GM12865 (cell line): Measurements from ENCODE around the gene GNA14.

ENCODE experiments used
- DNase-seq: peaks from one replicate; pipeline ENCODE4 v3.0.0; 2010; ENCODE audit warnings: low read depth
- H3K4me3 ChIP-seq: 2 replicates; pipeline ENCODE4 v1.5.1; 2011; ENCODE audit warnings: mild to moderate bottlenecking, low read depth, low read length, control low read depth
- CTCF ChIP-seq: IDR thresholded peaks from 2 replicates; pipeline ENCODE4 v1.5.1; 2011; ENCODE audit warnings: low read length, control low read depth, low read depth, inconsistent platforms; ENCODE audit not compliant: insufficient read depth; ENCODE audit errors: missing control alignments

Gene GNA14

DNA sequence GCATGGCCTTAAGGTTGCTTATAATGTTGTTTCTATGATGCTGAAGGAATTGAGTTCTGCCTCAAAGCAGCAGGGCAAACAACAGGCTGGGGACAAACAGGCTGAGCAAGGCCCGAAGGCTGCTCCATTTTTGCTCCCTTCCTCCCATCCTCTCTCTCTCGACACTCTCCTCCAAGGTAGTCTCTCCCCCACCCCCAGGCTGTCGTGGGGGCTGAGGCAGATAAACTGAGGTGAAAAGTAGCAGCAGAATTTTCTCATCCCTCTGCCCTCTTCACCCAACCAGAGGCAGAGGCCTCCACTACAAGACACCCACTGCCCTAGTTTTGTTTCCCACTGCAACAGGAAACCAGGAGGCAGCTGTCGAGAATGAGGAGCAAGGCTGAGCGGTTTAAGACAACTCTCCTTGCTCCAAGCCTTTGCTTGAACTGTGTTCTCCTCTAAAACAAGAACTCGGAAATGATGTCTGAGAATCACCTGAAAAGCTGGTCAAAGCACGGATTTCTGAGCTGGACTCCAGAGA is 13.5 kb upstream of the GNA14 start:
- no peak overlapping the region for H3K4me3 ChIP-seq
- no peak for DNase-seq
- no peak for TF ChIP-seq CTCF

DNA sequence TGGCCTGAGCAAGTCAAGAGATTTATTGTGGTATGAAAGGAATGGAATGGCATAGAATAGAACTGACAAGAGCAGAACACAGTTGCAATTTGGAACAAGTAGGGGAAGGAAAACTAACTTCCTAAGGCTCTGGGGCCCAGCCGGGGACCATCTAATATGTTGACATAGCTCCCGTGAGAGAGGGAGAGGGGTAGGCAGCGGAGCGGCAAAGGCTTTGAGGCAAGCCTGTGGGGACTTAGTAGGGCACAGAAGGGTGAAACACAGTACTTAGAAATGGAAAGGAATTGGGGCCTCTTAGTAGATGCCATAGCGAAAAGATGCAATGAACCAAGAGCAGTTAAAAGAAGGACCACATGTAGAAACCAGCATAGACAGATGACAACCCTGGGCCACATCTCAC is 11.8 kb upstream of the GNA14 start:
- H3K4me3 ChIP-seq: no peak overlapping the region
- DNase-seq: no peak
- no peak for TF ChIP-seq CTCF

DNA sequence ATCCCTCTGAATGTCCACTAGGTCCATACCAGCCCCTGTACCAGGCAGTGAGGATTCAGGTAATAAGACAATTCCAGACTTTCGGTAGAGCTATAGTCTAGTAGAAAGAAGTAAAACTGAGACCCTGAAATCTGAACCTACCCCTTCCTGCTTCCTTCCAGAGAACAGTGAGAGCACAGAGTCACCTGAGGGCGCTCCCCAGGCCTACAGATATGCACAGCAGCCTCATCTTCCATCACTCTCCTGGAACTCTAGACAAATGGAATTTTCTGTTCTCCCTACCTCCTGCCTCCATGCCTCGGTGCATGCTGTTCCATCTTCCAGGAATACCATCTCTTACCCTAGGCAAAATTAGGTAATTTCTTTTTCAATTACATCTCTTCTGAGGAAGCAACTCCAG is 3.1 kb upstream of the GNA14 start:
- DNase-seq: no peak
- no peak overlapping the region for H3K4me3 ChIP-seq
- no peak for TF ChIP-seq CTCF

GRCh38 chr9:77649109-77649812 is 1.1 kb upstream of the GNA14 start:
- TF ChIP-seq CTCF: no peak
- H3K4me3 ChIP-seq: no peak overlapping the region
- no peak for DNase-seq

DNA sequence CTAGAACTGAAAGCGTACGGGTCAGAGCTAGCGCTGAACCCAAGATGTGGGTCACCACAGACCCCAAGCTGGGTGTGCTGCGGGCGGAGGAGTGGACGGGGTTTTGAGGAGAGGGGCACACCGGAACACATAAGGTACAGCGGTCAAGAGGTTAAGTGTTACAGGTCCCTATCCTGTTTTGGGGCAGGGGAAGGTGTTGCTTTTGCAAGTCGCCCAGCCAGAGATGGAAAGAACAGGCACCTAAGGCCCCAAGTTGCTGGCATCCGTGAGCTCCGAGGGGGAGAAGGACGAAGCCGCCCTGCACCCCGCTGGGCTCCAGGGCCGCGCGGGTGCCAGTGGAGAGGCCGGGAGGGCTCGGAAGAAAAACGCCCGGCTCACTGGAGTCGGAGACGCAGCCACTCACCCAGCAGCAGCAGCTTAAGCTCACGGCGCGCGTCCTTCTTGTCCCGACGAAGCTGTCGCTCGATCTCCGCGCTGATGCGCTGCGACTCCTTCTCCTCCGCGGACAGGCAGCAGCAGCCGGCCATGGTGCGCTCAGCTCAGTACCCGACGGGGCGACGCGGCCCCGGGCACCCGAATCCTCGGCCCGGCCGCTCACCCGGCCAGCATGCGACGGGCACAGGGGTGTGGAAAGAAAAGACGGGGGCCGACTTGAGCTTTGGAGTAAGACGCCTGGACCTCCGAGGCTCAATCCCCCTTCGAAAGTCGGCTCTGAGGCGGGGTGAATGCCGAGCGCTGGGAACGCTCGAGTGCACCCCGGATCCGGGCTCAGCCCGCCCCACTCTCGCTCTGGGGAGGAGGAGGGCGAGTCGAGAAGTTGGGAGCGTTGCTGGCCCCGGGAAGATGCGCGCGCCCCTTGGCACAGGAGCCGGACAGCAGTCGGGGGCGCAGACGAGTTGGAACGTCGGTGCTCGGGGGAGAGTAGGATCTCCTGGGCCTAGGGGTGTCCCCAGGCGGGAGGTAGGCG is 572 bp downstream of the GNA14 start:
- TF ChIP-seq CTCF: no peak
- no peak overlapping the region for H3K4me3 ChIP-seq
- DNase-seq: no peak

DNA sequence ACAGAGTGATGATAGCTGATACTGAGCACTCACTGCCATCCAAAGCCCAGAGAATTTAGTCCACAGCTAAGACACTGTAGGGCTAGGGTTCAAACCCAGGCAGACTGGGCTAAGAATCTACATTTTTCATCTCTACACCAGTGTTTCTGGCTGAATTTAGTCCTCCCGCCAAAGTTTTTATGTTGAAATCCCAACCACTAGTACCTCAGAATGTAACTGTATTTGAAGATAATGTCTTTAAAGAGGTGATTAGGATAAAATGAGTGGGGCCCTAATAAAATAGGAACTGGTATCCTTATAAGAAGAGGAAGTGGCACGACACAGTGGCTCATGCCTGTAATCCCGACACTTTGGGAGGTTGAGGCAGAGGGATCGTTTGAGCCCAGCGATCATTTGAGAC is 4.3 kb downstream of the GNA14 start:
- no peak overlapping the region for H3K4me3 ChIP-seq
- TF ChIP-seq CTCF: no peak
- no peak for DNase-seq
